H1 (cell line): ENCODE measurements around the gene ACVRL1.

Experiments used
- SP2 ChIP-seq: IDR thresholded peaks from 2 replicates; pipeline ENCODE4 v1.6.1; 2012; ENCODE audit warnings: mild to moderate bottlenecking, low read length, inconsistent platforms
- SUZ12 ChIP-seq: fragments of 200-600 bp; sonication (generic); IDR thresholded peaks from 2 replicates; pipeline ENCODE4 v1.6.1; 2012; ENCODE audit warnings: mild to moderate bottlenecking, inconsistent platforms, low read length, moderate library complexity, mixed read lengths
- TF ChIP-seq, protein P1 (sequence below), 3 experiments: IDR thresholded peaks; 1 replicate in 2 of 3; 2 replicates in 1 of 3; pipeline versions ENCODE4 v1.5.1 to v1.6.1; 2011; ENCODE audit warnings: low read length in 3 of 3, mild to moderate bottlenecking in 3 of 3, inconsistent platforms in 2 of 3, low read depth in 1 of 3, moderate library complexity in 1 of 3; ENCODE audit not compliant: insufficient read depth in 1 of 3; ENCODE audit errors: control extremely low read depth in 1 of 3

DNA sequence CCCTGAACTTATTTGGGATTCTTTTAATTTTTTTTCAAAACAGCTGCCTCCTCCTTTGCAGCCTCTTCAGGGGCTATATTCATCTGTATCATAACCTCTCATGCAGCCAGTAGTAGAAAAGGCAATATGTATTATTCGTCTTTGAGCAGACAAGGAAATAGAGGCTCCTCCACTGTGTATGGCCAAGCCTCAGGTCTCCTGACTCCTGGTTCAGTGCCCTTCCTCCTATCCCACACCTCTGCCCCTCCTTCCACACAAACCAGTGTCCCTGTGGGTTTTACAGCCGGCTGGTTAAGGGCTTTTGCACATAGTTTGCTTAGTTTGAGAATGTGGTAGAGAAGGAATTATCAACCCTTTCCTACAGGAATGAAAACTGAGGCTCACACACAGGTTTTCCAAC is 8.8 kb upstream of the ACVRL1 start:
- TF ChIP-seq, protein P1, sequence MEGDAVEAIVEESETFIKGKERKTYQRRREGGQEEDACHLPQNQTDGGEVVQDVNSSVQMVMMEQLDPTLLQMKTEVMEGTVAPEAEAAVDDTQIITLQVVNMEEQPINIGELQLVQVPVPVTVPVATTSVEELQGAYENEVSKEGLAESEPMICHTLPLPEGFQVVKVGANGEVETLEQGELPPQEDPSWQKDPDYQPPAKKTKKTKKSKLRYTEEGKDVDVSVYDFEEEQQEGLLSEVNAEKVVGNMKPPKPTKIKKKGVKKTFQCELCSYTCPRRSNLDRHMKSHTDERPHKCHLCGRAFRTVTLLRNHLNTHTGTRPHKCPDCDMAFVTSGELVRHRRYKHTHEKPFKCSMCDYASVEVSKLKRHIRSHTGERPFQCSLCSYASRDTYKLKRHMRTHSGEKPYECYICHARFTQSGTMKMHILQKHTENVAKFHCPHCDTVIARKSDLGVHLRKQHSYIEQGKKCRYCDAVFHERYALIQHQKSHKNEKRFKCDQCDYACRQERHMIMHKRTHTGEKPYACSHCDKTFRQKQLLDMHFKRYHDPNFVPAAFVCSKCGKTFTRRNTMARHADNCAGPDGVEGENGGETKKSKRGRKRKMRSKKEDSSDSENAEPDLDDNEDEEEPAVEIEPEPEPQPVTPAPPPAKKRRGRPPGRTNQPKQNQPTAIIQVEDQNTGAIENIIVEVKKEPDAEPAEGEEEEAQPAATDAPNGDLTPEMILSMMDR (IDR thresholded peaks at IDR 0.05; ENCODE audit: control extremely low read depth in 1 of 3, insufficient read depth in 1 of 3, low read depth in 1 of 3, low read length in 3 of 3): no peak
- TF ChIP-seq SUZ12 (no peak), SP2 (no peak)
